K562 (cell line): Measurements from ENCODE around the gene CADM2. TPM values are rescaled to one million over a fixed set of nuclear protein-coding genes. Genes with fewer than 3 reads are reported as not detected.

Source experiments
- ATAC-seq: fragments of 200-7000 bp; cut with Tn5 transposase; 3 replicates; pipeline ENCODE4 v1.9.1; 2020; ENCODE audit warnings: moderate library complexity
- BruUV-seq: library from RNA; stranded (reverse); fragments of 400-500 nt; replicated peaks from 2 replicates; lab custom pipeline; 2021; lab: Mats Ljungman, UMichigan
- CTCF ChIA-PET: fragments of 300-600 bp; formaldehyde crosslinking; extraction: SDS; loops from one replicate; lab custom pipeline; 2021; ENCODE audit warnings: low intra/inter-chr PET ratio; lab: Yijun Ruan, JAX
- POLR2A ChIA-PET: fragments of 300-600, 350-650 bp; sonication (Branson Sonifier 250); formaldehyde crosslinking; extraction: SDS; loops from one replicate; lab custom pipeline; 2021; ENCODE audit warnings: antibody characterized with exemption, inconsistent platforms; lab: Yijun Ruan, JAX
- DNase-seq, 4 experiments: peaks; one replicate each; pipeline versions ENCODE4 v3.0.0 to v3.0.0-alpha.2; 2011 to 2018; ENCODE audit warnings: low spot score in 3 of 4, mixed read lengths in 3 of 4; ENCODE audit errors: extremely low read depth in 1 of 4
- FAIRE-seq: peaks from 2 replicates; lab custom pipeline; 2011; peaks lifted over from hg19 to GRCh38; lab: Jason Lieb, UNC
- H2AFZ ChIP-seq: 2 replicates; pipeline ENCODE4 v1.6.0; 2011; ENCODE audit warnings: low read depth, low read length, control low read depth, inconsistent platforms
- H3K27ac ChIP-seq: fragments of 200-600 bp; 3 replicates; pipeline ENCODE4 v1.8.0; 2011; ENCODE audit warnings: low read depth, mild to moderate bottlenecking, control low read depth, inconsistent platforms, low read length, moderate library complexity, mixed read lengths; ENCODE audit errors: extremely low read depth
- H3K27me3 ChIP-seq, 2 experiments: fragments of 300-600 bp in 1 of 2; 2 replicates in 1 of 2; 3 replicates in 1 of 2; pipeline versions ENCODE4 v1.6.0 to v1.8.0; 2011; ENCODE audit warnings: inconsistent platforms in 2 of 2, low read length in 2 of 2, mild to moderate bottlenecking in 1 of 2, mixed read lengths in 1 of 2, moderate library complexity in 1 of 2; ENCODE audit not compliant: control insufficient read depth in 2 of 2, insufficient read depth in 2 of 2
- H3K36me3 ChIP-seq: fragments of 300-600 bp; 3 replicates; pipeline ENCODE4 v1.8.0; 2011; ENCODE audit warnings: mild to moderate bottlenecking, low read length, inconsistent platforms; ENCODE audit not compliant: control insufficient read depth, insufficient read depth
- H3K4me1 ChIP-seq, 2 experiments: fragments of 200-600 bp in 1 of 2; replicated peaks in 1 of 2; 2 replicates in 1 of 2; 3 replicates in 1 of 2; pipeline versions ENCODE4 v1.5.1 to v1.8.0; 2011; ENCODE audit warnings: inconsistent platforms in 2 of 2, low read length in 2 of 2, mild to moderate bottlenecking in 1 of 2, mixed read lengths in 1 of 2, moderate library complexity in 1 of 2; ENCODE audit not compliant: control insufficient read depth in 2 of 2, insufficient read depth in 2 of 2
- H3K4me2 ChIP-seq: 2 replicates; pipeline ENCODE4 v1.6.1; 2011; ENCODE audit warnings: low read length, control low read depth, inconsistent platforms, mixed read lengths; ENCODE audit not compliant: insufficient read depth
- H3K4me3 ChIP-seq: fragments of 200-600 bp; sonication (generic), shearing (Covaris generic); 2 replicates; pipeline ENCODE4 v1.5.1; 2016; ENCODE audit warnings: control low read depth, inconsistent platforms
- H3K79me2 ChIP-seq: fragments of 200-600 bp; 3 replicates; pipeline ENCODE4 v1.8.0; 2011; ENCODE audit warnings: low read length, inconsistent platforms; ENCODE audit not compliant: control insufficient read depth, insufficient read depth
- H3K9ac ChIP-seq, 2 experiments: 2 replicates each; pipeline versions ENCODE4 v1.6.0 to v1.6.1; 2011; ENCODE audit warnings: low read depth in 2 of 2, low read length in 2 of 2, control low read depth in 1 of 2, inconsistent platforms in 1 of 2, mild to moderate bottlenecking in 1 of 2, mixed read lengths in 1 of 2; ENCODE audit not compliant: insufficient read depth in 1 of 2
- H3K9me1 ChIP-seq: one replicate; pipeline ENCODE4 v1.6.0; 2011; ENCODE audit warnings: inconsistent platforms, mild to moderate bottlenecking, low read length, moderate library complexity; ENCODE audit not compliant: control insufficient read depth, insufficient read depth
- H3K9me3 ChIP-seq: replicated peaks from 2 replicates; pipeline ENCODE4 v1.5.1; 2011; ENCODE audit warnings: low read depth, low read length, inconsistent platforms; ENCODE audit not compliant: control insufficient read depth, insufficient read depth
- H4K20me1 ChIP-seq: replicated peaks from 2 replicates; pipeline ENCODE4 v1.6.1; 2011; ENCODE audit warnings: low read length, inconsistent platforms, mixed read lengths; ENCODE audit not compliant: control insufficient read depth, insufficient read depth
- E2F3 ChIP-seq: fragments of 250-450 bp; sonication (Bioruptor Pico); IDR thresholded peaks from 2 replicates; pipeline ENCODE4 v1.4.0; 2020; ENCODE audit warnings: mild to moderate bottlenecking
- FOXJ2 ChIP-seq: fragments of 200-800 bp; sonication (Bioruptor generic); IDR thresholded peaks from 2 replicates; pipeline ENCODE4 v1.6.1; 2016; ENCODE audit warnings: missing genetic modification characterization, missing compliant biosample characterization
- LEF1 ChIP-seq: fragments of 450-650 bp; IDR thresholded peaks from 2 replicates; pipeline ENCODE4 v1.6.1; 2016; ENCODE audit warnings: mild to moderate bottlenecking
- NFIC ChIP-seq: fragments of 450-650 bp; IDR thresholded peaks from 2 replicates; pipeline ENCODE4 v1.6.1; 2017; ENCODE audit warnings: mild to moderate bottlenecking, inconsistent platforms
- RUNX1 ChIP-seq: sonication (generic); IDR thresholded peaks from 2 replicates; pipeline ENCODE4 v1.6.1; 2016; ENCODE audit warnings: antibody characterized with exemption, low read depth
- SMC3 ChIP-seq: conservative IDR thresholded peaks from 2 replicates; pipeline ENCODE4 v1.6.1; 2011; ENCODE audit warnings: low read depth, low read length, improper control_type of control experiment; ENCODE audit not compliant: insufficient read depth
- SNIP1 ChIP-seq: fragments of 450-650 bp; IDR thresholded peaks from 2 replicates; pipeline ENCODE4 v1.7.1; 2017; ENCODE audit warnings: low read depth, mild to moderate bottlenecking
- ZNF197 ChIP-seq: fragments of 200-800 bp; sonication (Bioruptor generic); IDR thresholded peaks from 2 replicates; pipeline ENCODE4 v1.6.1; 2016; ENCODE audit warnings: low read depth, missing genetic modification characterization, missing compliant biosample characterization
- WGBS: fragments of 100-300 bp; shearing (Covaris generic); methylation state at CpG from one replicate; pipeline ENCODE4 v1.1.6; 2016; ENCODE audit warnings: low coverage, mixed read lengths; ENCODE audit not compliant: insufficient coverage; ENCODE audit errors: missing lambda C conversion rate; 5-methylcytosine and 5-hydroxymethylcytosine counted together
- in situ Hi-C: fragments of 300-500 bp; cut with MboI; formaldehyde crosslinking; loops from 4 replicates; pipeline ENCODE4 v1.15.0; 2018; ENCODE audit warnings: inconsistent platforms, mixed read lengths
- intact Hi-C: fragments of 100-400 bp; cut with micrococcal nuclease; formaldehyde crosslinking; loops from 2 replicates; pipeline ENCODE4 v1.14.2; 2022
- polyA plus RNA-seq, 8 experiments: library from polyadenylated mRNA; depleted of rRNA in 4 of 8; stranded (reverse) in 5 of 8; unstranded in 3 of 8; fragments of >200 nt; fragmentation: Nextera tagmentation in 2 of 8; fragmentation: Illumina TruSeq in 1 of 8; extraction: Ambion mirVana in 2 of 8; extraction: Trizol in 1 of 8; gene quantifications; 2 replicates each; pipeline versions ENCODE4 v1.2.1 to v1.2.3, GENCODE V29; 2011 to 2014; ENCODE audit warnings: inconsistent platforms in 1 of 8, missing spikeins in 1 of 8
- total RNA-seq, 7 experiments: library from RNA; depleted of rRNA in 6 of 7; stranded (reverse); fragments of >200 nt in 6 of 7; fragmentation: Illumina TruSeq in 2 of 7; extraction: Trizol in 2 of 7; gene quantifications; 2 replicates each; pipeline versions ENCODE4 v1.2.1 to v1.2.3, GENCODE V29; 2011 to 2021; ENCODE audit warnings: low replicate concordance in 1 of 7
- TF ChIP-seq, protein P1 (sequence below): fragments of 250-450 bp; sonication (Bioruptor Pico); IDR thresholded peaks from 2 replicates; pipeline ENCODE4 v1.5.1; 2021; ENCODE audit warnings: mild to moderate bottlenecking
- TF ChIP-seq, protein P2 (sequence below): fragments of 450-650 bp; IDR thresholded peaks from 2 replicates; pipeline ENCODE4 v1.6.1; 2017; ENCODE audit warnings: antibody characterized with exemption, mild to moderate bottlenecking
- TF ChIP-seq, protein P3 (sequence below): sonication (generic); formaldehyde crosslinking; IDR thresholded peaks from 2 replicates; pipeline ENCODE4 v1.8.0; 2022; ENCODE audit warnings: mild to moderate bottlenecking, low read depth, missing genetic modification reagents
- TF ChIP-seq, protein P4 (sequence below): IDR thresholded peaks from 3 replicates; pipeline ENCODE4 v1.6.1; 2011; ENCODE audit warnings: borderline replicate concordance, mild to moderate bottlenecking; ENCODE audit not compliant: insufficient read length, insufficient read depth

Gene CADM2
- total and polyA plus RNA-seq, 9 of the 15 experiments (the other 6 are each of a cell fraction or from before 2014, with no cell fraction given) = 0.11 to 3.2 (median 0.95) TPM

DNA sequence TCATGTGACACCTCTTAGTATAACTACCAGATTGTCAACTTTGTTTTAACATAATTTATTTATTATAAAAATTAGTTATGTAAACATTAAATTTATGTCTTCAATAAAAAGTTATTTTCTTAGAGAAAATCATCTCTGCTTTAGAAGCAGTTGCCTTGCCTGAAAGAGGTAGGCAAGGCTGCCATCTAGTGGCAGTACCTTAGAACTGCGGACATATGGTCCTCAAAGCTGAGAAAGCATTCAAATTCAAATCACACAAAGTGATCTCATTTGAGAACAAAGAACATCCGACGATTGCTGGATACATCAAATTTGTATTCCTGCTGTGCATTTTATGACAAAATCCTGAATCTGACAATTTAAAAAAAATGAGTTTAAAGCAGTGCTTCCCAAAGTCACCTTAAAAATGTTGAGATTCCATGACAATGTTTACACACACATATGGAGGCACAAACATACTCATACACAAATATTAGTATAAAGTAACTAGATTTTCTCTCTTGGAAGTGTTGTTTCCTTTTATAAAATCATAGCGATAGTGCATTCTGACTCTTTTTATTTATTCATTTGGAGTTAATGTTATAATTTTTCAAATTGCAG, 617.4 kb downstream of the CADM2 start:
- intact Hi-C loops = loop anchor here (5.0 to 10.0 kb wide), 2 partner anchors 274 to 1031 kb away; no protein-coding TSS in a partner anchor
- Histone ChIP-seq H3K4me3 (no peak overlapping the region), H3K9me3 (no peaks in the 10 kb centered on the region), H4K20me1 (no peaks in the 10 kb centered on the region), H3K27ac (no peak overlapping the region), H2AFZ (no peak overlapping the region), H3K4me2 (no peak overlapping the region), H3K79me2 (no peaks in the 10 kb centered on the region), H3K27me3 (no peaks in the 10 kb centered on the region), H3K9me1 (no peaks in the 10 kb centered on the region), H3K4me1 (no peaks in the 10 kb centered on the region), H3K36me3 (no peaks in the 10 kb centered on the region), H3K9ac (no peak overlapping the region)
- peak; percentile 89 for FAIRE-seq
- in situ Hi-C loops = no loop called here
- DNase-seq = peak; percentile 25 to 72 (median 38)
- ATAC-seq = no peak; the same call in 2 of the 3 replicates
- ChIA-PET POLR2A (no interaction called here), CTCF (interaction anchor here (1.1 to 1.3 kb wide), 2 partner anchors 271 to 601 kb away, joined by 3 read pairs; no protein-coding TSS in a partner anchor)
- no TSS peak for BruUV-seq
- WGBS = 0% methylated on average over 4 of the region's 4 CpGs
- TF ChIP-seq, protein P1, sequence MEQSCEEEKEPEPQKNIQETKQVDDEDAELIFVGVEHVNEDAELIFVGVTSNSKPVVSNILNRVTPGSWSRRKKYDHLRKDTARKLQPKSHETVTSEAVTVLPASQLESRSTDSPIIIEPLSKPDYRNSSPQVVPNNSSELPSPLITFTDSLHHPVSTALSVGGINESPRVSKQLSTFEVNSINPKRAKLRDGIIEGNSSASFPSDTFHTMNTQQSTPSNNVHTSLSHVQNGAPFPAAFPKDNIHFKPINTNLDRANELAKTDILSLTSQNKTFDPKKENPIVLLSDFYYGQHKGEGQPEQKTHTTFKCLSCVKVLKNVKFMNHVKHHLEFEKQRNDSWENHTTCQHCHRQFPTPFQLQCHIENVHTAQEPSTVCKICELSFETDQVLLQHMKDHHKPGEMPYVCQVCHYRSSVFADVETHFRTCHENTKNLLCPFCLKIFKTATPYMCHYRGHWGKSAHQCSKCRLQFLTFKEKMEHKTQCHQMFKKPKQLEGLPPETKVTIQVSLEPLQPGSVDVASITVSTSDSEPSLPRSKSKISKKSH (CRISPR knock-in tag) = no peak
- TF ChIP-seq FOXJ2 (tag) (no peak), ZNF197 (no peak), SMC3 (0 out of 2 replicates have a peak, but pooled peaks have one; percentile 42), LEF1 (no peak), NFIC (no peak), RUNX1 (no peak), SNIP1 (no peak), E2F3 (CRISPR knock-in tag) (no peak)
- TF ChIP-seq, protein P2, sequence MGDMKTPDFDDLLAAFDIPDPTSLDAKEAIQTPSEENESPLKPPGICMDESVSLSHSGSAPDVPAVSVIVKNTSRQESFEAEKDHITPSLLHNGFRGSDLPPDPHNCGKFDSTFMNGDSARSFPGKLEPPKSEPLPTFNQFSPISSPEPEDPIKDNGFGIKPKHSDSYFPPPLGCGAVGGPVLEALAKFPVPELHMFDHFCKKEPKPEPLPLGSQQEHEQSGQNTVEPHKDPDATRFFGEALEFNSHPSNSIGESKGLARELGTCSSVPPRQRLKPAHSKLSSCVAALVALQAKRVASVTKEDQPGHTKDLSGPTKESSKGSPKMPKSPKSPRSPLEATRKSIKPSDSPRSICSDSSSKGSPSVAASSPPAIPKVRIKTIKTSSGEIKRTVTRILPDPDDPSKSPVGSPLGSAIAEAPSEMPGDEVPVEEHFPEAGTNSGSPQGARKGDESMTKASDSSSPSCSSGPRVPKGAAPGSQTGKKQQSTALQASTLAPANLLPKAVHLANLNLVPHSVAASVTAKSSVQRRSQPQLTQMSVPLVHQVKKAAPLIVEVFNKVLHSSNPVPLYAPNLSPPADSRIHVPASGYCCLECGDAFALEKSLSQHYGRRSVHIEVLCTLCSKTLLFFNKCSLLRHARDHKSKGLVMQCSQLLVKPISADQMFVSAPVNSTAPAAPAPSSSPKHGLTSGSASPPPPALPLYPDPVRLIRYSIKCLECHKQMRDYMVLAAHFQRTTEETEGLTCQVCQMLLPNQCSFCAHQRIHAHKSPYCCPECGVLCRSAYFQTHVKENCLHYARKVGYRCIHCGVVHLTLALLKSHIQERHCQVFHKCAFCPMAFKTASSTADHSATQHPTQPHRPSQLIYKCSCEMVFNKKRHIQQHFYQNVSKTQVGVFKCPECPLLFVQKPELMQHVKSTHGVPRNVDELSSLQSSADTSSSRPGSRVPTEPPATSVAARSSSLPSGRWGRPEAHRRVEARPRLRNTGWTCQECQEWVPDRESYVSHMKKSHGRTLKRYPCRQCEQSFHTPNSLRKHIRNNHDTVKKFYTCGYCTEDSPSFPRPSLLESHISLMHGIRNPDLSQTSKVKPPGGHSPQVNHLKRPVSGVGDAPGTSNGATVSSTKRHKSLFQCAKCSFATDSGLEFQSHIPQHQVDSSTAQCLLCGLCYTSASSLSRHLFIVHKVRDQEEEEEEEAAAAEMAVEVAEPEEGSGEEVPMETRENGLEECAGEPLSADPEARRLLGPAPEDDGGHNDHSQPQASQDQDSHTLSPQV = no peak
- TF ChIP-seq, protein P3, sequence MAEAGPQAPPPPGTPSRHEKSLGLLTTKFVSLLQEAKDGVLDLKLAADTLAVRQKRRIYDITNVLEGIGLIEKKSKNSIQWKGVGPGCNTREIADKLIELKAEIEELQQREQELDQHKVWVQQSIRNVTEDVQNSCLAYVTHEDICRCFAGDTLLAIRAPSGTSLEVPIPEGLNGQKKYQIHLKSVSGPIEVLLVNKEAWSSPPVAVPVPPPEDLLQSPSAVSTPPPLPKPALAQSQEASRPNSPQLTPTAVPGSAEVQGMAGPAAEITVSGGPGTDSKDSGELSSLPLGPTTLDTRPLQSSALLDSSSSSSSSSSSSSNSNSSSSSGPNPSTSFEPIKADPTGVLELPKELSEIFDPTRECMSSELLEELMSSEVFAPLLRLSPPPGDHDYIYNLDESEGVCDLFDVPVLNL (CRISPR knock-in tag) = no peak
- TF ChIP-seq, protein P4, sequence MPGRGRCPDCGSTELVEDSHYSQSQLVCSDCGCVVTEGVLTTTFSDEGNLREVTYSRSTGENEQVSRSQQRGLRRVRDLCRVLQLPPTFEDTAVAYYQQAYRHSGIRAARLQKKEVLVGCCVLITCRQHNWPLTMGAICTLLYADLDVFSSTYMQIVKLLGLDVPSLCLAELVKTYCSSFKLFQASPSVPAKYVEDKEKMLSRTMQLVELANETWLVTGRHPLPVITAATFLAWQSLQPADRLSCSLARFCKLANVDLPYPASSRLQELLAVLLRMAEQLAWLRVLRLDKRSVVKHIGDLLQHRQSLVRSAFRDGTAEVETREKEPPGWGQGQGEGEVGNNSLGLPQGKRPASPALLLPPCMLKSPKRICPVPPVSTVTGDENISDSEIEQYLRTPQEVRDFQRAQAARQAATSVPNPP = no peak
